Suprapubic skin (tissue), 4 donors: Measurements from ENCODE around the gene VGLL1. TPM values are rescaled to one million over a fixed set of nuclear protein-coding genes. Genes with fewer than 3 reads are reported as not detected.

Experiments used
- DNase-seq, 2 donors: peaks; one replicate each; pipeline ENCODE4 v3.0.0-alpha.2; 2019; ENCODE audit warnings: low spot score in 2 of 2
- H3K27ac ChIP-seq: fragments of 200-600 bp; sonication (generic); one replicate; pipeline ENCODE4 v1.5.1; 2019
- H3K27me3 ChIP-seq: fragments of 200-600 bp; sonication (generic); one replicate; pipeline ENCODE4 v1.5.1; 2019
- H3K36me3 ChIP-seq: fragments of 200-600 bp; sonication (generic); one replicate; pipeline ENCODE4 v1.5.1; 2019
- H3K4me1 ChIP-seq: fragments of 200-600 bp; sonication (generic); one replicate; pipeline ENCODE4 v1.5.1; 2019
- H3K4me3 ChIP-seq: fragments of 200-600 bp; sonication (generic); one replicate; pipeline ENCODE4 v1.5.1; 2019; ENCODE audit warnings: mild to moderate bottlenecking
- H3K9me3 ChIP-seq: fragments of 200-600 bp; sonication (generic); one replicate; pipeline ENCODE4 v1.5.1; 2019
- CTCF ChIP-seq, 2 donors: fragments of 200-600 bp in 1 of 2; fragments of 450-650 bp in 1 of 2; sonication (generic) in 1 of 2; IDR thresholded peaks; one replicate each; pipeline ENCODE4 v1.5.1; 2016 to 2019; ENCODE audit warnings: antibody characterized with exemption in 2 of 2, mild to moderate bottlenecking in 1 of 2, moderate library complexity in 1 of 2
- EP300 ChIP-seq: sonication (generic); formaldehyde crosslinking; IDR thresholded peaks from one replicate; pipeline ENCODE4 v1.6.1; 2017; ENCODE audit warnings: antibody characterized with exemption
- POLR2A ChIP-seq, 2 donors: fragments of 450-650 bp; IDR thresholded peaks; one replicate each; pipeline ENCODE4 v1.6.1; 2017; ENCODE audit warnings: antibody characterized with exemption in 2 of 2, mild to moderate bottlenecking in 2 of 2, moderate library complexity in 2 of 2
- POLR2AphosphoS5 ChIP-seq, 3 donors: sonication (generic); formaldehyde crosslinking; IDR thresholded peaks; one replicate each; pipeline ENCODE4 v1.6.1; 2017; ENCODE audit warnings: antibody characterized with exemption in 3 of 3
- WGBS: methylation state at CpG from one replicate; pipeline ENCODE4 v1.1.5; 2018; 5-methylcytosine and 5-hydroxymethylcytosine counted together
- total RNA-seq, 4 donors: library from RNA; depleted of rRNA; stranded (reverse); fragments of >200 nt; gene quantifications; one replicate each; pipeline ENCODE4 v1.1.0, GENCODE V29; 2016

Gene VGLL1
- total RNA-seq, 4 donors from 2014 or later: not detected

GRCh38 chrX:136587532-136587931 is 55.5 kb downstream of the VGLL1 start:
- H3K36me3 ChIP-seq: no peaks in the 10 kb centered on the region
- no peak overlapping the region for H3K27ac ChIP-seq
- H3K4me3 ChIP-seq: no peak overlapping the region
- 63% methylated on average over 3 of the region's 3 CpGs for WGBS
- no peaks in the 10 kb centered on the region for H3K4me1 ChIP-seq
- H3K27me3 ChIP-seq: no peaks in the 10 kb centered on the region
- no peak for DNase-seq
- H3K9me3 ChIP-seq: no peaks in the 10 kb centered on the region
- no peak for TF ChIP-seq CTCF (IDR thresholded peaks at IDR 0.05)

GRCh38 chrX:136588036-136588435 is 56.0 kb downstream of the VGLL1 start:
- Histone ChIP-seq H3K9me3 (no peaks in the 10 kb centered on the region), H3K4me3 (no peak overlapping the region), H3K27me3 (no peaks in the 10 kb centered on the region), H3K36me3 (no peaks in the 10 kb centered on the region), H3K27ac (no peak overlapping the region), H3K4me1 (no peaks in the 10 kb centered on the region)
- 42% methylated on average over 1 of the region's 1 CpG for WGBS
- no peak for DNase-seq
- no peak for TF ChIP-seq POLR2A (IDR thresholded peaks at IDR 0.05)
- no peak for TF ChIP-seq CTCF (IDR thresholded peaks at IDR 0.05)
- no peak for TF ChIP-seq EP300
- TF ChIP-seq POLR2AphosphoS5 (IDR thresholded peaks at IDR 0.05): no peak

GRCh38 chrX:136589966-136590365 is 58.0 kb downstream of the VGLL1 start:
- TF ChIP-seq POLR2AphosphoS5 (IDR thresholded peaks at IDR 0.05) (no peak), EP300 (no peak), CTCF (IDR thresholded peaks at IDR 0.05) (no peak), POLR2A (IDR thresholded peaks at IDR 0.05) (no peak)
- H3K4me3 ChIP-seq: no peak overlapping the region
- DNase-seq: no peak
- no peaks in the 10 kb centered on the region for H3K27me3 ChIP-seq
- H3K27ac ChIP-seq: no peak overlapping the region
- 86% methylated on average over 3 of the region's 3 CpGs for WGBS
- H3K36me3 ChIP-seq: no peaks in the 10 kb centered on the region
- no peaks in the 10 kb centered on the region for H3K9me3 ChIP-seq
- no peaks in the 10 kb centered on the region for H3K4me1 ChIP-seq

- no peak overlapping the region for H3K27ac ChIP-seq
- TF ChIP-seq EP300: no peak
- TF ChIP-seq POLR2A (IDR thresholded peaks at IDR 0.05): no peak
- no peak for TF ChIP-seq POLR2AphosphoS5 (IDR thresholded peaks at IDR 0.05)
- TF ChIP-seq CTCF (IDR thresholded peaks at IDR 0.05): no peak
- H3K27me3 ChIP-seq: no peaks in the 10 kb centered on the region
- H3K4me3 ChIP-seq: no peak overlapping the region
- no peak for DNase-seq
- no peaks in the 10 kb centered on the region for H3K9me3 ChIP-seq
- H3K36me3 ChIP-seq: no peaks in the 10 kb centered on the region
- H3K4me1 ChIP-seq: no peaks in the 10 kb centered on the region
- WGBS: 82% methylated on average over 2 of the region's 2 CpGs
These were observed 65.3 kb downstream of the VGLL1 start for GRCh38 chrX:136597356-136597755.

GRCh38 chrX:136597954-136598353 is 65.9 kb downstream of the VGLL1 start:
- Histone ChIP-seq H3K4me1 (no peaks in the 10 kb centered on the region), H3K27ac (no peak overlapping the region), H3K9me3 (no peaks in the 10 kb centered on the region), H3K27me3 (no peaks in the 10 kb centered on the region), H3K36me3 (no peaks in the 10 kb centered on the region), H3K4me3 (no peak overlapping the region)
- TF ChIP-seq POLR2AphosphoS5 (IDR thresholded peaks at IDR 0.05): no peak
- no peak for TF ChIP-seq CTCF (IDR thresholded peaks at IDR 0.05)
- no peak for TF ChIP-seq POLR2A (IDR thresholded peaks at IDR 0.05)
- TF ChIP-seq EP300: no peak
- no peak for DNase-seq
